GM20000 (cell line): ENCODE measurements around the gene RAPGEF4.

Experiments used
- DNase-seq: peaks from one replicate; pipeline ENCODE4 v3.0.0; 2012; ENCODE audit warnings: low spot score
- CTCF ChIP-seq: IDR thresholded peaks from 2 replicates; pipeline ENCODE4 v1.5.1; 2012; ENCODE audit warnings: mild to moderate bottlenecking, control low read depth; ENCODE audit errors: extremely low read depth, missing control alignments

Gene RAPGEF4

GRCh38 chr2:172772633-172773032, 37.0 kb downstream of the RAPGEF4 start:
- no peak for TF ChIP-seq CTCF
- no peak for DNase-seq

GRCh38 chr2:172774302-172774701, 38.7 kb downstream of the RAPGEF4 start:
- no peak for TF ChIP-seq CTCF
- DNase-seq = no peak

- TF ChIP-seq CTCF = no peak
- no peak for DNase-seq
Observed at GRCh38 chr2:172775319-172775718, 39.7 kb downstream of the RAPGEF4 start.

- no peak for TF ChIP-seq CTCF
- DNase-seq = no peak
Observed at GRCh38 chr2:172777431-172777830, 41.8 kb downstream of the RAPGEF4 start.

- no peak for DNase-seq
- TF ChIP-seq CTCF = no peak
Observed at GRCh38 chr2:172782506-172783164, 47.0 kb downstream of the RAPGEF4 start.

GRCh38 chr2:172783165-172783898, 47.7 kb downstream of the RAPGEF4 start:
- TF ChIP-seq CTCF = no peak
- no peak for DNase-seq

GRCh38 chr2:172788871-172789270, 53.2 kb downstream of the RAPGEF4 start:
- no peak for TF ChIP-seq CTCF
- DNase-seq = no peak
